SK-N-SH (cell line): Measurements from ENCODE around the gene BRSK1. TPM values are rescaled to one million over a fixed set of nuclear protein-coding genes. Genes with fewer than 3 reads are reported as not detected.

ENCODE experiments used
- CTCF ChIA-PET: fragments of 300-600, 350-600 bp; formaldehyde crosslinking; extraction: SDS; loops from one replicate; lab custom pipeline; 2021; lab: Yijun Ruan, JAX
- POLR2A ChIA-PET: fragments of 350-600 bp; sonication (Branson Sonifier 250); formaldehyde crosslinking; extraction: SDS; loops from one replicate; lab custom pipeline; 2020; ENCODE audit warnings: antibody characterized with exemption, inconsistent platforms; lab: Yijun Ruan, JAX
- DNase-seq: peaks from one replicate; pipeline ENCODE4 v3.0.0; 2012
- H2AFZ ChIP-seq: fragments of 200-600 bp; sonication (generic); 2 replicates; pipeline ENCODE4 v1.8.1; 2016; ENCODE audit warnings: antibody characterized with exemption, mild to moderate bottlenecking, low read depth
- H3F3A ChIP-seq: fragments of 200-600 bp; sonication (generic); replicated peaks from 2 replicates; pipeline ENCODE3; 2016; ENCODE audit warnings: antibody characterized with exemption, mild to moderate bottlenecking; ENCODE audit not compliant: insufficient read depth
- H3K27ac ChIP-seq, 2 experiments: fragments of 200-500 bp in 1 of 2; fragments of 200-600 bp in 1 of 2; sonication (Bioruptor generic) in 1 of 2; sonication (generic), shearing (Covaris generic) in 1 of 2; 2 replicates each; pipeline versions ENCODE4 v1.5.1 to v1.6.1; 2014 to 2016; ENCODE audit warnings: low read depth in 2 of 2, inconsistent platforms in 1 of 2, low read length in 1 of 2, mild to moderate bottlenecking in 1 of 2, mixed read lengths in 1 of 2
- H3K27me3 ChIP-seq: fragments of 200-600 bp; sonication (generic), shearing (Covaris generic); 2 replicates; pipeline ENCODE4 v1.6.1; 2016; ENCODE audit warnings: mixed run types; ENCODE audit not compliant: insufficient read depth
- H3K36me3 ChIP-seq, 2 experiments: fragments of 200-500 bp in 1 of 2; fragments of 200-600 bp in 1 of 2; sonication (Bioruptor generic) in 1 of 2; sonication (generic) in 1 of 2; replicated peaks in 1 of 2; 2 replicates each; pipeline versions ENCODE3 to v1.5.1; 2014 to 2016; ENCODE audit warnings: low read length in 1 of 2, mild to moderate bottlenecking in 1 of 2; ENCODE audit not compliant: insufficient read depth in 2 of 2, control insufficient read depth in 1 of 2
- H3K4me1 ChIP-seq, 2 experiments: fragments of 200-500 bp in 1 of 2; fragments of 200-600 bp in 1 of 2; sonication (Bioruptor generic) in 1 of 2; sonication (generic), shearing (Covaris generic) in 1 of 2; 2 replicates each; pipeline versions ENCODE4 v1.5.1 to v1.6.1; 2014 to 2016; ENCODE audit warnings: low read depth in 1 of 2, low read length in 1 of 2, mixed run types in 1 of 2; ENCODE audit not compliant: insufficient read depth in 2 of 2, control insufficient read depth in 1 of 2
- H3K4me2 ChIP-seq: fragments of 200-600 bp; sonication (generic), shearing (Covaris generic); 2 replicates; pipeline ENCODE4 v1.6.1; 2017; ENCODE audit warnings: mixed run types
- H3K4me3 ChIP-seq, 2 experiments: fragments of 200-500 bp in 1 of 2; fragments of 200-600 bp in 1 of 2; sonication (Bioruptor generic) in 1 of 2; sonication (generic), shearing (Covaris generic) in 1 of 2; 2 replicates each; pipeline versions ENCODE4 v1.5.1 to v1.8.1; 2014 to 2016; ENCODE audit warnings: low read depth in 2 of 2, inconsistent platforms in 1 of 2, low read length in 1 of 2, mild to moderate bottlenecking in 1 of 2, mixed read lengths in 1 of 2, moderate library complexity in 1 of 2
- H3K79me2 ChIP-seq: fragments of 200-600 bp; sonication (generic); 2 replicates; pipeline ENCODE4 v1.8.1; 2017; ENCODE audit warnings: mild to moderate bottlenecking; ENCODE audit not compliant: insufficient read depth
- H3K9ac ChIP-seq: fragments of 200-600 bp; sonication (generic); 2 replicates; pipeline ENCODE4 v1.6.1; 2017; ENCODE audit warnings: mixed run types
- H3K9me2 ChIP-seq: fragments of 200-600 bp; sonication (generic); 2 replicates; pipeline ENCODE4 v1.6.1; 2017; ENCODE audit warnings: mixed run types
- H3K9me3 ChIP-seq: fragments of 200-600 bp; sonication (generic); 2 replicates; pipeline ENCODE4 v1.6.1; 2017; ENCODE audit warnings: mixed run types, mild to moderate bottlenecking, moderate library complexity
- H4K20me1 ChIP-seq: fragments of 200-600 bp; sonication (generic); 2 replicates; pipeline ENCODE4 v1.6.1; 2017; ENCODE audit warnings: mild to moderate bottlenecking, mixed run types; ENCODE audit not compliant: insufficient read depth
- CHD2 ChIP-seq: fragments of 150-350 bp; IDR thresholded peaks from 2 replicates; pipeline ENCODE4 v1.6.1; 2018; ENCODE audit warnings: low read length; ENCODE audit not compliant: partially characterized antibody
- ELF1 ChIP-seq: IDR thresholded peaks from 2 replicates; pipeline ENCODE4 v1.4.0; 2012
- EZH2phosphoT487 ChIP-seq: fragments of 200-600 bp; sonication (generic); IDR thresholded peaks from 2 replicates; pipeline ENCODE4 v1.6.1; 2017; ENCODE audit warnings: low read depth, mixed run types, mild to moderate bottlenecking, antibody characterized with exemption, moderate library complexity, borderline replicate concordance
- FOXJ3 ChIP-seq: sonication (generic); formaldehyde crosslinking; IDR thresholded peaks from 2 replicates; pipeline ENCODE4 v1.5.1; 2020; ENCODE audit warnings: mild to moderate bottlenecking, missing genetic modification reagents
- FOXM1 ChIP-seq: IDR thresholded peaks from 2 replicates; pipeline ENCODE4 v1.4.0; 2012; ENCODE audit warnings: low read depth, mild to moderate bottlenecking
- GABPA ChIP-seq: IDR thresholded peaks from 2 replicates; pipeline ENCODE4 v1.4.0; 2012; ENCODE audit warnings: low read depth, mild to moderate bottlenecking
- GATA2 ChIP-seq: sonication (generic); formaldehyde crosslinking; IDR thresholded peaks from 2 replicates; pipeline ENCODE4 v1.5.0; 2020; ENCODE audit warnings: mild to moderate bottlenecking, missing genetic modification reagents
- JUND ChIP-seq: IDR thresholded peaks from 2 replicates; pipeline ENCODE4 v1.4.0; 2012
- NFIC ChIP-seq: IDR thresholded peaks from 2 replicates; pipeline ENCODE4 v1.4.0; 2012; ENCODE audit warnings: borderline replicate concordance
- NRF1 ChIP-seq: IDR thresholded peaks from 2 replicates; pipeline ENCODE4 v1.6.1; 2012; ENCODE audit warnings: low read depth, mild to moderate bottlenecking, low read length
- PBX3 ChIP-seq: IDR thresholded peaks from 2 replicates; pipeline ENCODE4; 2012
- RFX5 ChIP-seq: IDR thresholded peaks from 2 replicates; pipeline ENCODE4 v1.6.1; 2012; ENCODE audit warnings: mild to moderate bottlenecking, improper control_type of control experiment, low read length
- SMC3 ChIP-seq: IDR thresholded peaks from 2 replicates; pipeline ENCODE4 v1.6.1; 2012; ENCODE audit warnings: low read depth, low read length, improper control_type of control experiment
- TEAD4 ChIP-seq: IDR thresholded peaks from 2 replicates; pipeline ENCODE4 v1.4.0; 2012; ENCODE audit warnings: mild to moderate bottlenecking, borderline replicate concordance; ENCODE audit not compliant: insufficient read depth
- ZBTB33 ChIP-seq: IDR thresholded peaks from 2 replicates; pipeline ENCODE4 v1.4.0; 2012; ENCODE audit warnings: low read depth, borderline replicate concordance
- WGBS: methylation state at CpG from one replicate; pipeline ENCODE4 v1.1.6; 2017; ENCODE audit warnings: low lambda C conversion rate; 5-methylcytosine and 5-hydroxymethylcytosine counted together
- polyA plus RNA-seq, 3 experiments: library from polyadenylated mRNA; depleted of rRNA; stranded (reverse); fragments of >200 nt; gene quantifications; 2 replicates each; pipeline ENCODE4 v1.2.3, GENCODE V29; 2012
- TF ChIP-seq, protein P1 (sequence below): fragments of 200-600 bp; sonication (generic); IDR thresholded peaks from 2 replicates; pipeline ENCODE4 v1.6.1; 2017; ENCODE audit warnings: antibody characterized with exemption, mild to moderate bottlenecking, moderate library complexity
- TF ChIP-seq, protein P2 (sequence below): IDR thresholded peaks from 2 replicates; pipeline ENCODE4 v1.4.0; 2012; ENCODE audit warnings: low read depth, borderline replicate concordance

BRSK1 gene
- polyA plus RNA-seq, 1 of the 3 experiments (the other 2 are of a cell fraction), result 49.7 TPM

- POLR2A ChIA-PET, result interaction anchor here (1.0 to 1.4 kb wide), 3 partner anchors 47 to 89 kb away, joined by 3 to 4 read pairs (median 3); partner anchors contain the start of gene KMT5C
- H4K20me1 ChIP-seq, result peaks cover 86% of the 10 kb centered on the region
These were observed 29.2 kb upstream of the BRSK1 start for GRCh38 chr19:55254625-55254977.

More at GRCh38 chr19:55254625-55254977, 29.2 kb upstream of the BRSK1 start:
- DNase-seq, result no peak
- H2AFZ ChIP-seq, result no peak overlapping the region
- CTCF ChIA-PET, result interaction anchor here (0.9 to 2.3 kb wide), 6 partner anchors 10 to 163 kb away, joined by 3 to 6 read pairs (median 4); partner anchors contain the start of gene TMEM86B
- no peak overlapping the region for H3K27ac ChIP-seq
- no peak overlapping the region for H3K4me3 ChIP-seq
- TF ChIP-seq PBX3, result no peak
- no peak for TF ChIP-seq JUND
- TF ChIP-seq, protein P1, sequence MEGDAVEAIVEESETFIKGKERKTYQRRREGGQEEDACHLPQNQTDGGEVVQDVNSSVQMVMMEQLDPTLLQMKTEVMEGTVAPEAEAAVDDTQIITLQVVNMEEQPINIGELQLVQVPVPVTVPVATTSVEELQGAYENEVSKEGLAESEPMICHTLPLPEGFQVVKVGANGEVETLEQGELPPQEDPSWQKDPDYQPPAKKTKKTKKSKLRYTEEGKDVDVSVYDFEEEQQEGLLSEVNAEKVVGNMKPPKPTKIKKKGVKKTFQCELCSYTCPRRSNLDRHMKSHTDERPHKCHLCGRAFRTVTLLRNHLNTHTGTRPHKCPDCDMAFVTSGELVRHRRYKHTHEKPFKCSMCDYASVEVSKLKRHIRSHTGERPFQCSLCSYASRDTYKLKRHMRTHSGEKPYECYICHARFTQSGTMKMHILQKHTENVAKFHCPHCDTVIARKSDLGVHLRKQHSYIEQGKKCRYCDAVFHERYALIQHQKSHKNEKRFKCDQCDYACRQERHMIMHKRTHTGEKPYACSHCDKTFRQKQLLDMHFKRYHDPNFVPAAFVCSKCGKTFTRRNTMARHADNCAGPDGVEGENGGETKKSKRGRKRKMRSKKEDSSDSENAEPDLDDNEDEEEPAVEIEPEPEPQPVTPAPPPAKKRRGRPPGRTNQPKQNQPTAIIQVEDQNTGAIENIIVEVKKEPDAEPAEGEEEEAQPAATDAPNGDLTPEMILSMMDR, result no peak
- no peak for TF ChIP-seq RFX5
- TF ChIP-seq, protein P2, sequence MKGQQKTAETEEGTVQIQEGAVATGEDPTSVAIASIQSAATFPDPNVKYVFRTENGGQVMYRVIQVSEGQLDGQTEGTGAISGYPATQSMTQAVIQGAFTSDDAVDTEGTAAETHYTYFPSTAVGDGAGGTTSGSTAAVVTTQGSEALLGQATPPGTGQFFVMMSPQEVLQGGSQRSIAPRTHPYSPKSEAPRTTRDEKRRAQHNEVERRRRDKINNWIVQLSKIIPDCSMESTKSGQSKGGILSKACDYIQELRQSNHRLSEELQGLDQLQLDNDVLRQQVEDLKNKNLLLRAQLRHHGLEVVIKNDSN, result no peak
- TF ChIP-seq SMC3, result no peak
- TF ChIP-seq FOXJ3, result no peak
- no peak for TF ChIP-seq NFIC
- TF ChIP-seq CHD2, result no peak
- no peak for TF ChIP-seq ZBTB33
- no peak for TF ChIP-seq NRF1
- no peak for TF ChIP-seq GATA2
- TF ChIP-seq EZH2phosphoT487, result no peak
- no peak for TF ChIP-seq FOXM1
- no peak for TF ChIP-seq ELF1
- no peak for TF ChIP-seq TEAD4
- no peak for TF ChIP-seq GABPA
- H3K36me3 ChIP-seq, result peaks cover 0 to 4% of the 10 kb centered on the region in 2 experiments
- no peak overlapping the region for H3K9ac ChIP-seq
- peaks cover 13 to 22% of the 10 kb centered on the region in 2 experiments; a peak in 3 of 4 replicates for H3K4me1 ChIP-seq
- H3K27me3 ChIP-seq, result no peaks in the 10 kb centered on the region
- no peaks in the 10 kb centered on the region for H3F3A ChIP-seq
- WGBS, result 93% methylated on average over 3 of the region's 6 CpGs
- H3K9me3 ChIP-seq, result no peaks in the 10 kb centered on the region
- H3K79me2 ChIP-seq, result peaks cover 91% of the 10 kb centered on the region
- H3K9me2 ChIP-seq, result no peaks in the 10 kb centered on the region
- 0 out of 2 replicates have a peak overlapping the region, but pooled peaks have one; percentile 96 for H3K4me2 ChIP-seq
